K562 (cell line): ENCODE results near the gene KCTD21. TPM values are rescaled to one million over a fixed set of nuclear protein-coding genes. Genes with fewer than 3 reads are reported as not detected.
A peak's percentile ranks its signal among the peaks of the same experiment; 100 is the strongest.

Source experiments
- ATAC-seq: fragments of 200-7000 bp; cut with Tn5 transposase; 3 replicates; pipeline ENCODE4 v1.9.1; 2020; ENCODE audit warnings: moderate library complexity
- BruUV-seq: library from RNA; stranded (reverse); fragments of 400-500 nt; replicated peaks from 2 replicates; lab custom pipeline; 2021; lab: Mats Ljungman, UMichigan
- CTCF ChIA-PET: fragments of 300-600 bp; formaldehyde crosslinking; extraction: SDS; loops from one replicate; lab custom pipeline; 2021; ENCODE audit warnings: low intra/inter-chr PET ratio; lab: Yijun Ruan, JAX
- POLR2A ChIA-PET: fragments of 300-600, 350-650 bp; sonication (Branson Sonifier 250); formaldehyde crosslinking; extraction: SDS; loops from one replicate; lab custom pipeline; 2021; ENCODE audit warnings: antibody characterized with exemption, inconsistent platforms; lab: Yijun Ruan, JAX
- DNase-seq, 4 experiments: peaks; one replicate each; pipeline versions ENCODE4 v3.0.0 to v3.0.0-alpha.2; 2011 to 2018; ENCODE audit warnings: low spot score in 3 of 4, mixed read lengths in 3 of 4; ENCODE audit errors: extremely low read depth in 1 of 4
- FAIRE-seq: peaks from 2 replicates; lab custom pipeline; 2011; peaks lifted over from hg19 to GRCh38; lab: Jason Lieb, UNC
- H2AFZ ChIP-seq: 2 replicates; pipeline ENCODE4 v1.6.0; 2011; ENCODE audit warnings: low read depth, low read length, control low read depth, inconsistent platforms
- H3K27ac ChIP-seq: fragments of 200-600 bp; 3 replicates; pipeline ENCODE4 v1.8.0; 2011; ENCODE audit warnings: low read depth, mild to moderate bottlenecking, control low read depth, inconsistent platforms, low read length, moderate library complexity, mixed read lengths; ENCODE audit errors: extremely low read depth
- H3K27me3 ChIP-seq, 2 experiments: fragments of 300-600 bp in 1 of 2; 2 replicates in 1 of 2; 3 replicates in 1 of 2; pipeline versions ENCODE4 v1.6.0 to v1.8.0; 2011; ENCODE audit warnings: inconsistent platforms in 2 of 2, low read length in 2 of 2, mild to moderate bottlenecking in 1 of 2, mixed read lengths in 1 of 2, moderate library complexity in 1 of 2; ENCODE audit not compliant: control insufficient read depth in 2 of 2, insufficient read depth in 2 of 2
- H3K36me3 ChIP-seq: fragments of 300-600 bp; 3 replicates; pipeline ENCODE4 v1.8.0; 2011; ENCODE audit warnings: mild to moderate bottlenecking, low read length, inconsistent platforms; ENCODE audit not compliant: control insufficient read depth, insufficient read depth
- H3K4me1 ChIP-seq, 2 experiments: fragments of 200-600 bp in 1 of 2; replicated peaks in 1 of 2; 2 replicates in 1 of 2; 3 replicates in 1 of 2; pipeline versions ENCODE4 v1.5.1 to v1.8.0; 2011; ENCODE audit warnings: inconsistent platforms in 2 of 2, low read length in 2 of 2, mild to moderate bottlenecking in 1 of 2, mixed read lengths in 1 of 2, moderate library complexity in 1 of 2; ENCODE audit not compliant: control insufficient read depth in 2 of 2, insufficient read depth in 2 of 2
- H3K4me2 ChIP-seq: 2 replicates; pipeline ENCODE4 v1.6.1; 2011; ENCODE audit warnings: low read length, control low read depth, inconsistent platforms, mixed read lengths; ENCODE audit not compliant: insufficient read depth
- H3K4me3 ChIP-seq: fragments of 200-600 bp; sonication (generic), shearing (Covaris generic); 2 replicates; pipeline ENCODE4 v1.5.1; 2016; ENCODE audit warnings: control low read depth, inconsistent platforms
- H3K79me2 ChIP-seq: fragments of 200-600 bp; 3 replicates; pipeline ENCODE4 v1.8.0; 2011; ENCODE audit warnings: low read length, inconsistent platforms; ENCODE audit not compliant: control insufficient read depth, insufficient read depth
- H3K9ac ChIP-seq, 2 experiments: 2 replicates each; pipeline versions ENCODE4 v1.6.0 to v1.6.1; 2011; ENCODE audit warnings: low read depth in 2 of 2, low read length in 2 of 2, control low read depth in 1 of 2, inconsistent platforms in 1 of 2, mild to moderate bottlenecking in 1 of 2, mixed read lengths in 1 of 2; ENCODE audit not compliant: insufficient read depth in 1 of 2
- H3K9me1 ChIP-seq: one replicate; pipeline ENCODE4 v1.6.0; 2011; ENCODE audit warnings: inconsistent platforms, mild to moderate bottlenecking, low read length, moderate library complexity; ENCODE audit not compliant: control insufficient read depth, insufficient read depth
- H3K9me3 ChIP-seq: replicated peaks from 2 replicates; pipeline ENCODE4 v1.5.1; 2011; ENCODE audit warnings: low read depth, low read length, inconsistent platforms; ENCODE audit not compliant: control insufficient read depth, insufficient read depth
- H4K20me1 ChIP-seq: replicated peaks from 2 replicates; pipeline ENCODE4 v1.6.1; 2011; ENCODE audit warnings: low read length, inconsistent platforms, mixed read lengths; ENCODE audit not compliant: control insufficient read depth, insufficient read depth
- ARID3B ChIP-seq: fragments of 250-450 bp; sonication (Bioruptor Pico); IDR thresholded peaks from 2 replicates; pipeline ENCODE4 v1.4.0; 2020; ENCODE audit warnings: borderline replicate concordance
- CEBPB ChIP-seq: fragments of 450-650 bp; IDR thresholded peaks from 2 replicates; pipeline ENCODE4 v1.6.1; 2016; ENCODE audit warnings: missing genetic modification characterization, missing compliant biosample characterization
- L3MBTL2 ChIP-seq: fragments of 450-650 bp; IDR thresholded peaks from 2 replicates; pipeline ENCODE4 v1.6.1; 2016; ENCODE audit warnings: mild to moderate bottlenecking, moderate library complexity
- MGA ChIP-seq: fragments of 450-650 bp; IDR thresholded peaks from 2 replicates; pipeline ENCODE4 v1.6.1; 2016; ENCODE audit warnings: mild to moderate bottlenecking, moderate library complexity
- STAT5A ChIP-seq: IDR thresholded peaks from 2 replicates; pipeline ENCODE4 v1.6.1; 2012; ENCODE audit warnings: low read length, inconsistent platforms, borderline replicate concordance
- WGBS: fragments of 100-300 bp; shearing (Covaris generic); methylation state at CpG from one replicate; pipeline ENCODE4 v1.1.6; 2016; ENCODE audit warnings: low coverage, mixed read lengths; ENCODE audit not compliant: insufficient coverage; ENCODE audit errors: missing lambda C conversion rate; 5-methylcytosine and 5-hydroxymethylcytosine counted together
- in situ Hi-C: fragments of 300-500 bp; cut with MboI; formaldehyde crosslinking; loops from 4 replicates; pipeline ENCODE4 v1.15.0; 2018; ENCODE audit warnings: inconsistent platforms, mixed read lengths
- intact Hi-C: fragments of 100-400 bp; cut with micrococcal nuclease; formaldehyde crosslinking; loops from 2 replicates; pipeline ENCODE4 v1.14.2; 2022
- polyA plus RNA-seq, 8 experiments: library from polyadenylated mRNA; depleted of rRNA in 4 of 8; stranded (reverse) in 5 of 8; unstranded in 3 of 8; fragments of >200 nt; fragmentation: Nextera tagmentation in 2 of 8; fragmentation: Illumina TruSeq in 1 of 8; extraction: Ambion mirVana in 2 of 8; extraction: Trizol in 1 of 8; gene quantifications; 2 replicates each; pipeline versions ENCODE4 v1.2.1 to v1.2.3, GENCODE V29; 2011 to 2014; ENCODE audit warnings: inconsistent platforms in 1 of 8, missing spikeins in 1 of 8
- total RNA-seq, 7 experiments: library from RNA; depleted of rRNA in 6 of 7; stranded (reverse); fragments of >200 nt in 6 of 7; fragmentation: Illumina TruSeq in 2 of 7; extraction: Trizol in 2 of 7; gene quantifications; 2 replicates each; pipeline versions ENCODE4 v1.2.1 to v1.2.3, GENCODE V29; 2011 to 2021; ENCODE audit warnings: low replicate concordance in 1 of 7

The KCTD21 gene
- total and polyA plus RNA-seq, 9 of the 15 experiments (the other 6 are each of a cell fraction or from before 2014, with no cell fraction given), result 0.34 to 5.4 (median 1.9) TPM

DNA sequence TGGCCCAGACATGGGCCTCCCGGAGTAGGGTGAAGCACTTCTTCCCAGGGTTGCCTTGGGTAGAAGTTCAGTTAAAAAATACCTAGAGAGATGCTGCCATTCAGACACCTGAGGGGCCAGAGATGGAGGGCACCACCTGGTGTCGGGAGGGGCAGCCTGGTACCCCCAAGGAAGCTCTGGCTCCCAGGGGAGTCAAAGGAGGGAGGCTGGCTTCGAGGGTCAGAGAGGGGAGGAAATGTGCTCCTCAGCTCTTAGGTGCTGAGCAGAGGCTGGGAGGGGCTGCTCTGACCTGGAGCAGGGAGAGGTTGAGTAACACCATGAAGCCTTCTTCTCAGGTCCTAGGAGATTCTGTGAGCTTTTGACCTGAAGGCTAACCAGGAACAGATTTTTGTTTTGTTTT lies 1.4 kb upstream of the KCTD21 start:
- H3K9ac ChIP-seq, result peak overlapping the region in 1 of 2 experiments; percentile 90; a peak in 1 of 4 replicates
- ATAC-seq (no peak), FAIRE-seq (no peak), DNase-seq (peak in 1 of 4 experiments; percentile 30)
- no peaks in the 10 kb centered on the region for H3K27me3 ChIP-seq
- ChIA-PET CTCF (no interaction called here), POLR2A (interaction anchor here (0.6 to 1.5 kb wide), 4 partner anchors 9 to 225 kb away, joined by 3 to 4 read pairs (median 3); no protein-coding TSS in a partner anchor)
- intact Hi-C loops, result loop anchor here (5.0 kb wide), 2 partner anchors 43 to 138 kb away; no protein-coding TSS in a partner anchor
- no peak overlapping the region for H3K4me2 ChIP-seq
- BruUV-seq, result no TSS peak
- TF ChIP-seq MGA (0 out of 2 replicates have a peak, but pooled peaks have one; percentile 20), CEBPB (peak; percentile 32; the same call in 1 of the 2 replicates), ARID3B (CRISPR knock-in tag) (no peak), L3MBTL2 (peak; percentile 49), STAT5A (no peak)
- no peak overlapping the region for H2AFZ ChIP-seq
- H3K9me3 ChIP-seq, result no peaks in the 10 kb centered on the region
- peaks cover 41 to 46% of the 10 kb centered on the region in 2 experiments for H3K4me1 ChIP-seq
- no peak overlapping the region for H3K4me3 ChIP-seq
- no peaks in the 10 kb centered on the region; the same call in 1 of the 2 replicates for H4K20me1 ChIP-seq
- peaks cover 15% of the 10 kb centered on the region for H3K79me2 ChIP-seq
- H3K36me3 ChIP-seq, result no peaks in the 10 kb centered on the region; the same call in 2 of the 3 replicates
- no peak overlapping the region for H3K27ac ChIP-seq
- in situ Hi-C loops, result no loop called here
- WGBS, result 41% methylated on average over 3 of the region's 3 CpGs
- no peaks in the 10 kb centered on the region for H3K9me1 ChIP-seq
